GM23338 (cell line): ENCODE measurements around the gene IGLL5. TPM values are rescaled to one million over a fixed set of nuclear protein-coding genes. Genes with fewer than 3 reads are reported as not detected.

ENCODE experiments used
- ATAC-seq: fragments of 200-7000 bp; cut with Tn5 transposase; 3 replicates; pipeline ENCODE4 v1.9.1; 2020
- DNase-seq: peaks from one replicate; pipeline ENCODE4 v3.0.0-alpha.2; 2015; ENCODE audit warnings: low spot score
- H2AFZ ChIP-seq: fragments of 200-600 bp; sonication (generic); 2 replicates; pipeline ENCODE4 v1.8.0; 2016; ENCODE audit warnings: antibody characterized with exemption, mild to moderate bottlenecking, moderate library complexity
- H3F3A ChIP-seq: fragments of 200-600 bp; sonication (generic); replicated peaks from 2 replicates; pipeline ENCODE4 v1.8.0; 2017; ENCODE audit warnings: antibody characterized with exemption, mixed run types, low read depth
- H3K27ac ChIP-seq: fragments of 200-600 bp; sonication (generic); 2 replicates; pipeline ENCODE4 v1.6.1; 2016; ENCODE audit warnings: low read depth
- H3K27me3 ChIP-seq: fragments of 200-600 bp; sonication (generic); 2 replicates; pipeline ENCODE4 v1.8.0; 2016; ENCODE audit warnings: mild to moderate bottlenecking, mixed run types, moderate library complexity; ENCODE audit not compliant: insufficient read depth
- H3K36me3 ChIP-seq: fragments of 200-600 bp; sonication (generic); 2 replicates; pipeline ENCODE4 v1.8.0; 2016; ENCODE audit warnings: mild to moderate bottlenecking; ENCODE audit not compliant: insufficient read depth
- H3K4me1 ChIP-seq: fragments of 200-600 bp; sonication (generic); 2 replicates; pipeline ENCODE4 v1.8.0; 2016; ENCODE audit warnings: mild to moderate bottlenecking, moderate library complexity; ENCODE audit not compliant: insufficient read depth
- H3K4me2 ChIP-seq: fragments of 200-600 bp; sonication (generic); 2 replicates; pipeline ENCODE4 v1.7.1; 2017; ENCODE audit warnings: mixed run types
- H3K4me3 ChIP-seq: fragments of 200-600 bp; sonication (generic); 2 replicates; pipeline ENCODE4 v1.6.1; 2016; ENCODE audit warnings: mixed run types
- H3K79me2 ChIP-seq: fragments of 200-600 bp; sonication (generic); replicated peaks from 2 replicates; pipeline ENCODE4 v1.8.0; 2017; ENCODE audit warnings: mild to moderate bottlenecking; ENCODE audit not compliant: insufficient read depth
- H3K9me2 ChIP-seq: fragments of 200-600 bp; sonication (generic); 2 replicates; pipeline ENCODE4 v1.8.0; 2017; ENCODE audit not compliant: insufficient read depth
- H4K20me1 ChIP-seq: fragments of 200-600 bp; sonication (generic); replicated peaks from 2 replicates; pipeline ENCODE4 v1.8.0; 2017; ENCODE audit warnings: mild to moderate bottlenecking; ENCODE audit not compliant: insufficient read depth
- H3K27ac Mint-ChIP-seq: 2 replicates; pipeline ENCODE4 v1.8.0; 2020; ENCODE audit warnings: inconsistent platforms, mild to moderate bottlenecking, moderate library complexity, mixed read lengths
- H3K27me3 Mint-ChIP-seq: 3 replicates; pipeline ENCODE4 v1.8.0; 2022; ENCODE audit warnings: low read depth, mild to moderate bottlenecking, moderate library complexity, mixed read lengths, inconsistent platforms; ENCODE audit not compliant: insufficient read depth, poor library complexity
- H3K36me3 Mint-ChIP-seq: 3 replicates; pipeline ENCODE4 v1.8.0; 2021; ENCODE audit warnings: low read depth, mild to moderate bottlenecking, inconsistent platforms, moderate library complexity, mixed read lengths
- H3K4me1 Mint-ChIP-seq: 3 replicates; pipeline ENCODE4 v1.8.0; 2020; ENCODE audit warnings: mild to moderate bottlenecking, inconsistent platforms, mixed read lengths
- H3K4me3 Mint-ChIP-seq: 3 replicates; pipeline ENCODE4 v1.8.0; 2021; ENCODE audit warnings: moderate library complexity, mild to moderate bottlenecking, inconsistent platforms, mixed read lengths
- H3K9me3 Mint-ChIP-seq: 3 replicates; pipeline ENCODE4 v1.8.0; 2020; ENCODE audit warnings: moderate library complexity, mild to moderate bottlenecking, inconsistent platforms, mixed read lengths
- CREB1 ChIP-seq: fragments of 250-450 bp; sonication (Bioruptor Pico); IDR thresholded peaks from 2 replicates; pipeline ENCODE4 v1.5.0; 2020; ENCODE audit warnings: low read depth, mild to moderate bottlenecking, moderate library complexity
- ETS1 ChIP-seq: IDR thresholded peaks from 2 replicates; pipeline ENCODE4 v1.6.1; 2016; ENCODE audit warnings: antibody characterized with exemption
- EZH2 ChIP-seq: fragments of 200-600 bp; sonication (generic); IDR thresholded peaks from one replicate; pipeline ENCODE4 v1.8.0; 2017; ENCODE audit warnings: antibody characterized with exemption, mild to moderate bottlenecking, low read depth; ENCODE audit not compliant: unreplicated experiment
- EZH2phosphoT487 ChIP-seq: fragments of 200-600 bp; sonication (generic); IDR thresholded peaks from one replicate; pipeline ENCODE4 v1.8.1; 2018; ENCODE audit warnings: antibody characterized with exemption; ENCODE audit not compliant: unreplicated experiment
- JUNB ChIP-seq: IDR thresholded peaks from one replicate; pipeline ENCODE4 v1.6.1; 2016; ENCODE audit warnings: antibody characterized with exemption; ENCODE audit not compliant: unreplicated experiment
- NANOG ChIP-seq: IDR thresholded peaks from 2 replicates; pipeline ENCODE4 v1.6.1; 2016; ENCODE audit warnings: antibody characterized with exemption, borderline replicate concordance
- POLR2AphosphoS5 ChIP-seq: IDR thresholded peaks from 2 replicates; pipeline ENCODE4 v1.6.1; 2016; ENCODE audit warnings: antibody characterized with exemption, low read depth
- REST ChIP-seq: IDR thresholded peaks from one replicate; pipeline ENCODE4 v1.6.1; 2018; ENCODE audit warnings: antibody characterized with exemption; ENCODE audit not compliant: unreplicated experiment
- STAT1 ChIP-seq: IDR thresholded peaks from one replicate; pipeline ENCODE4 v1.6.1; 2016; ENCODE audit warnings: antibody characterized with exemption; ENCODE audit not compliant: unreplicated experiment
- ZNF114 ChIP-seq: fragments of 250-450 bp; sonication (Bioruptor Pico); IDR thresholded peaks from 2 replicates; pipeline ENCODE4 v1.5.0; 2020; ENCODE audit warnings: mild to moderate bottlenecking, moderate library complexity
- ZNF331 ChIP-seq: fragments of 250-450 bp; sonication (Bioruptor Pico); IDR thresholded peaks from 2 replicates; pipeline ENCODE4 v1.5.0; 2020; ENCODE audit warnings: low read depth, mild to moderate bottlenecking, moderate library complexity
- ZNF462 ChIP-seq: fragments of 250-450 bp; sonication (Bioruptor Pico); IDR thresholded peaks from 2 replicates; pipeline ENCODE4 v1.5.0; 2020; ENCODE audit warnings: mild to moderate bottlenecking, moderate library complexity
- polyA plus RNA-seq: library from polyadenylated mRNA; unstranded; fragments of >200 nt; fragmentation: Nextera tagmentation; extraction: Ambion mirVana; gene quantifications from 2 replicates; pipeline ENCODE4 v1.2.1, GENCODE V29; 2016
- total RNA-seq: library from RNA; depleted of rRNA; stranded (reverse); fragments of >200 nt; shearing (Covaris generic); gene quantifications from 2 replicates; pipeline ENCODE4 v1.2.3, GENCODE V29; 2014
- TF ChIP-seq, protein P1 (sequence below), 2 experiments: fragments of 200-600 bp in 1 of 2; sonication (generic) in 1 of 2; conservative IDR thresholded peaks; 2 replicates each; pipeline versions ENCODE4 v1.5.1 to v1.6.1; 2016 to 2017; ENCODE audit warnings: antibody characterized with exemption in 2 of 2, low read depth in 2 of 2, mild to moderate bottlenecking in 2 of 2, moderate library complexity in 1 of 2

The IGLL5 gene
- total and polyA plus RNA-seq, 2 experiments from 2014 or later = not detected

DNA sequence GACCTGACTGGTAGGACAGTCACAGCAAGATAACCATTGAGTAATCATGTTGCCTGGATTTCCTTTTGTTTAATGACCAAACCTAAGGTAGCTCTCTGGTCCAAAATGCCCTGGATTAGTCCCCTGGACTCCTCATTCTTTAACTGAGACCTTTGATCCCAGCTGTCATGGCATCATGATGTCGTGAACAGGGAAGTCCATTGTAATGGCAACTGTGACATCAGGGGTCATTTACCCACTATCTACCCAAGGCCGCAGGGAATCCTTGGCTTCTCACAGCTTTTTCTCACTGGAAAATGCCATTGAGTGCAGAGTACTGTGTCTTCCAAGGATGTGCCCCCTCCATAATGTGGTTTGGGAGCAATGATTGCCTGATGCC lies 29.1 kb upstream of the IGLL5 start:
- ATAC-seq (no peak), DNase-seq (no peak)
- Histone ChIP-seq H3K4me1 (no peaks in the 10 kb centered on the region), H3K79me2 (no peaks in the 10 kb centered on the region), H3K4me2 (no peak overlapping the region), H3K27ac (no peak overlapping the region), H2AFZ (no peak overlapping the region), H3F3A (no peaks in the 10 kb centered on the region), H3K36me3 (no peaks in the 10 kb centered on the region), H3K9me2 (no peaks in the 10 kb centered on the region), H3K4me3 (no peak overlapping the region), H4K20me1 (no peaks in the 10 kb centered on the region), H3K27me3 (peaks cover 95% of the 10 kb centered on the region)
- no peak overlapping the region for H3K4me3 Mint-ChIP-seq
- no peaks in the 10 kb centered on the region; the same call in 2 of the 3 replicates for H3K9me3 Mint-ChIP-seq
- H3K4me1 Mint-ChIP-seq = no peaks in the 10 kb centered on the region
- H3K27me3 Mint-ChIP-seq = peaks cover 37% of the 10 kb centered on the region
- TF ChIP-seq ETS1 = no peak
- no peak for TF ChIP-seq POLR2AphosphoS5
- no peak for TF ChIP-seq ZNF462 (CRISPR knock-in tag)
- no peak for TF ChIP-seq ZNF331
- TF ChIP-seq NANOG = no peak
- TF ChIP-seq CREB1 (CRISPR knock-in tag) = no peak
- no peak for TF ChIP-seq STAT1
- TF ChIP-seq ZNF114 (CRISPR knock-in tag) = no peak
- TF ChIP-seq EZH2phosphoT487 = no peak
- no peak for TF ChIP-seq REST
- TF ChIP-seq, protein P1, sequence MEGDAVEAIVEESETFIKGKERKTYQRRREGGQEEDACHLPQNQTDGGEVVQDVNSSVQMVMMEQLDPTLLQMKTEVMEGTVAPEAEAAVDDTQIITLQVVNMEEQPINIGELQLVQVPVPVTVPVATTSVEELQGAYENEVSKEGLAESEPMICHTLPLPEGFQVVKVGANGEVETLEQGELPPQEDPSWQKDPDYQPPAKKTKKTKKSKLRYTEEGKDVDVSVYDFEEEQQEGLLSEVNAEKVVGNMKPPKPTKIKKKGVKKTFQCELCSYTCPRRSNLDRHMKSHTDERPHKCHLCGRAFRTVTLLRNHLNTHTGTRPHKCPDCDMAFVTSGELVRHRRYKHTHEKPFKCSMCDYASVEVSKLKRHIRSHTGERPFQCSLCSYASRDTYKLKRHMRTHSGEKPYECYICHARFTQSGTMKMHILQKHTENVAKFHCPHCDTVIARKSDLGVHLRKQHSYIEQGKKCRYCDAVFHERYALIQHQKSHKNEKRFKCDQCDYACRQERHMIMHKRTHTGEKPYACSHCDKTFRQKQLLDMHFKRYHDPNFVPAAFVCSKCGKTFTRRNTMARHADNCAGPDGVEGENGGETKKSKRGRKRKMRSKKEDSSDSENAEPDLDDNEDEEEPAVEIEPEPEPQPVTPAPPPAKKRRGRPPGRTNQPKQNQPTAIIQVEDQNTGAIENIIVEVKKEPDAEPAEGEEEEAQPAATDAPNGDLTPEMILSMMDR (conservative IDR thresholded peaks at IDR 0.05; ENCODE audit: low read depth in 2 of 2) = no peak
- TF ChIP-seq EZH2 = no peak
- no peak for TF ChIP-seq JUNB
- no peaks in the 10 kb centered on the region for H3K36me3 Mint-ChIP-seq
- H3K27ac Mint-ChIP-seq = no peak overlapping the region
